GM23338 (cell line): ENCODE results near the gene TREM1. TPM values are rescaled to one million over a fixed set of nuclear protein-coding genes. Genes with fewer than 3 reads are reported as not detected.

Source experiments
- ATAC-seq: fragments of 200-7000 bp; cut with Tn5 transposase; 3 replicates; pipeline ENCODE4 v1.9.1; 2020
- DNase-seq: peaks from one replicate; pipeline ENCODE4 v3.0.0-alpha.2; 2015; ENCODE audit warnings: low spot score
- H2AFZ ChIP-seq: fragments of 200-600 bp; sonication (generic); 2 replicates; pipeline ENCODE4 v1.8.0; 2016; ENCODE audit warnings: antibody characterized with exemption, mild to moderate bottlenecking, moderate library complexity
- H3F3A ChIP-seq: fragments of 200-600 bp; sonication (generic); replicated peaks from 2 replicates; pipeline ENCODE4 v1.8.0; 2017; ENCODE audit warnings: antibody characterized with exemption, mixed run types, low read depth
- H3K27ac ChIP-seq: fragments of 200-600 bp; sonication (generic); 2 replicates; pipeline ENCODE4 v1.6.1; 2016; ENCODE audit warnings: low read depth
- H3K27me3 ChIP-seq: fragments of 200-600 bp; sonication (generic); 2 replicates; pipeline ENCODE4 v1.8.0; 2016; ENCODE audit warnings: mild to moderate bottlenecking, mixed run types, moderate library complexity; ENCODE audit not compliant: insufficient read depth
- H3K36me3 ChIP-seq: fragments of 200-600 bp; sonication (generic); 2 replicates; pipeline ENCODE4 v1.8.0; 2016; ENCODE audit warnings: mild to moderate bottlenecking; ENCODE audit not compliant: insufficient read depth
- H3K4me1 ChIP-seq: fragments of 200-600 bp; sonication (generic); 2 replicates; pipeline ENCODE4 v1.8.0; 2016; ENCODE audit warnings: mild to moderate bottlenecking, moderate library complexity; ENCODE audit not compliant: insufficient read depth
- H3K4me2 ChIP-seq: fragments of 200-600 bp; sonication (generic); 2 replicates; pipeline ENCODE4 v1.7.1; 2017; ENCODE audit warnings: mixed run types
- H3K4me3 ChIP-seq: fragments of 200-600 bp; sonication (generic); 2 replicates; pipeline ENCODE4 v1.6.1; 2016; ENCODE audit warnings: mixed run types
- H3K79me2 ChIP-seq: fragments of 200-600 bp; sonication (generic); replicated peaks from 2 replicates; pipeline ENCODE4 v1.8.0; 2017; ENCODE audit warnings: mild to moderate bottlenecking; ENCODE audit not compliant: insufficient read depth
- H3K9me2 ChIP-seq: fragments of 200-600 bp; sonication (generic); 2 replicates; pipeline ENCODE4 v1.8.0; 2017; ENCODE audit not compliant: insufficient read depth
- H4K20me1 ChIP-seq: fragments of 200-600 bp; sonication (generic); replicated peaks from 2 replicates; pipeline ENCODE4 v1.8.0; 2017; ENCODE audit warnings: mild to moderate bottlenecking; ENCODE audit not compliant: insufficient read depth
- H3K27ac Mint-ChIP-seq: 2 replicates; pipeline ENCODE4 v1.8.0; 2020; ENCODE audit warnings: inconsistent platforms, mild to moderate bottlenecking, moderate library complexity, mixed read lengths
- H3K27me3 Mint-ChIP-seq: 3 replicates; pipeline ENCODE4 v1.8.0; 2022; ENCODE audit warnings: low read depth, mild to moderate bottlenecking, moderate library complexity, mixed read lengths, inconsistent platforms; ENCODE audit not compliant: insufficient read depth, poor library complexity
- H3K36me3 Mint-ChIP-seq: 3 replicates; pipeline ENCODE4 v1.8.0; 2021; ENCODE audit warnings: low read depth, mild to moderate bottlenecking, inconsistent platforms, moderate library complexity, mixed read lengths
- H3K4me1 Mint-ChIP-seq: 3 replicates; pipeline ENCODE4 v1.8.0; 2020; ENCODE audit warnings: mild to moderate bottlenecking, inconsistent platforms, mixed read lengths
- H3K4me3 Mint-ChIP-seq: 3 replicates; pipeline ENCODE4 v1.8.0; 2021; ENCODE audit warnings: moderate library complexity, mild to moderate bottlenecking, inconsistent platforms, mixed read lengths
- H3K9me3 Mint-ChIP-seq: 3 replicates; pipeline ENCODE4 v1.8.0; 2020; ENCODE audit warnings: moderate library complexity, mild to moderate bottlenecking, inconsistent platforms, mixed read lengths
- CREB1 ChIP-seq: fragments of 250-450 bp; sonication (Bioruptor Pico); IDR thresholded peaks from 2 replicates; pipeline ENCODE4 v1.5.0; 2020; ENCODE audit warnings: low read depth, mild to moderate bottlenecking, moderate library complexity
- EZH2 ChIP-seq: fragments of 200-600 bp; sonication (generic); IDR thresholded peaks from one replicate; pipeline ENCODE4 v1.8.0; 2017; ENCODE audit warnings: antibody characterized with exemption, mild to moderate bottlenecking, low read depth; ENCODE audit not compliant: unreplicated experiment
- EZH2phosphoT487 ChIP-seq: fragments of 200-600 bp; sonication (generic); IDR thresholded peaks from one replicate; pipeline ENCODE4 v1.8.1; 2018; ENCODE audit warnings: antibody characterized with exemption; ENCODE audit not compliant: unreplicated experiment
- JUNB ChIP-seq: IDR thresholded peaks from one replicate; pipeline ENCODE4 v1.6.1; 2016; ENCODE audit warnings: antibody characterized with exemption; ENCODE audit not compliant: unreplicated experiment
- NANOG ChIP-seq: IDR thresholded peaks from 2 replicates; pipeline ENCODE4 v1.6.1; 2016; ENCODE audit warnings: antibody characterized with exemption, borderline replicate concordance
- POLR2AphosphoS5 ChIP-seq: IDR thresholded peaks from 2 replicates; pipeline ENCODE4 v1.6.1; 2016; ENCODE audit warnings: antibody characterized with exemption, low read depth
- STAT1 ChIP-seq: IDR thresholded peaks from one replicate; pipeline ENCODE4 v1.6.1; 2016; ENCODE audit warnings: antibody characterized with exemption; ENCODE audit not compliant: unreplicated experiment
- ZNF114 ChIP-seq: fragments of 250-450 bp; sonication (Bioruptor Pico); IDR thresholded peaks from 2 replicates; pipeline ENCODE4 v1.5.0; 2020; ENCODE audit warnings: mild to moderate bottlenecking, moderate library complexity
- ZNF331 ChIP-seq: fragments of 250-450 bp; sonication (Bioruptor Pico); IDR thresholded peaks from 2 replicates; pipeline ENCODE4 v1.5.0; 2020; ENCODE audit warnings: low read depth, mild to moderate bottlenecking, moderate library complexity
- polyA plus RNA-seq: library from polyadenylated mRNA; unstranded; fragments of >200 nt; fragmentation: Nextera tagmentation; extraction: Ambion mirVana; gene quantifications from 2 replicates; pipeline ENCODE4 v1.2.1, GENCODE V29; 2016
- total RNA-seq: library from RNA; depleted of rRNA; stranded (reverse); fragments of >200 nt; shearing (Covaris generic); gene quantifications from 2 replicates; pipeline ENCODE4 v1.2.3, GENCODE V29; 2014
- TF ChIP-seq, protein P1 (sequence below), 2 experiments: fragments of 200-600 bp in 1 of 2; sonication (generic) in 1 of 2; conservative IDR thresholded peaks; 2 replicates each; pipeline versions ENCODE4 v1.5.1 to v1.6.1; 2016 to 2017; ENCODE audit warnings: antibody characterized with exemption in 2 of 2, low read depth in 2 of 2, mild to moderate bottlenecking in 2 of 2, moderate library complexity in 1 of 2
- TF ChIP-seq, protein P2 (sequence below): fragments of 250-450 bp; sonication (Bioruptor Pico); IDR thresholded peaks from 2 replicates; pipeline ENCODE4 v1.5.0; 2020; ENCODE audit warnings: mild to moderate bottlenecking, moderate library complexity
- TF ChIP-seq, protein P3 (sequence below): IDR thresholded peaks from one replicate; pipeline ENCODE4 v1.6.1; 2018; ENCODE audit warnings: antibody characterized with exemption; ENCODE audit not compliant: unreplicated experiment
- TF ChIP-seq, protein P4 (sequence below): IDR thresholded peaks from 2 replicates; pipeline ENCODE4 v1.6.1; 2016; ENCODE audit warnings: antibody characterized with exemption

TREM1 gene
- total and polyA plus RNA-seq, 2 experiments from 2014 or later, result not detected

DNA sequence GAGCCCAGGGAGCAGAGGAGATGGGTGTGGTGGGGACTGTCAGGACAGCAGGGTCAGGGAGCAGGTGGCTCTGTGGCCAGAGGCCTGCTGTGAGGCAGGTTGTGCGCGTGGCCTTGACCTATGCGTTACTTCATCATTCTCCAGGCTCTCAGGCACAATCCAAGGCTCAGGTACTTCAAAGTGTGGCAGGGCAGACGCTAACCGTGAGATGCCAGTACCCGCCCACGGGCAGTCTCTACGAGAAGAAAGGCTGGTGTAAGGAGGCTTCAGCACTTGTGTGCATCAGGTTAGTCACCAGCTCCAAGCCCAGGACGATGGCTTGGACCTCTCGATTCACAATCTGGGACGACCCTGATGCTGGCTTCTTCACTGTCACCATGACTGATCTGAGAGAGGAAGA, 49.5 kb upstream of the TREM1 start:
- Histone ChIP-seq H3K36me3 (no peaks in the 10 kb centered on the region), H3K27me3 (no peaks in the 10 kb centered on the region), H2AFZ (no peak overlapping the region), H3K4me3 (no peak overlapping the region), H3K27ac (no peak overlapping the region), H4K20me1 (no peaks in the 10 kb centered on the region), H3K9me2 (no peaks in the 10 kb centered on the region), H3K4me1 (no peaks in the 10 kb centered on the region), H3F3A (no peaks in the 10 kb centered on the region), H3K79me2 (no peaks in the 10 kb centered on the region), H3K4me2 (no peak overlapping the region)
- no peak overlapping the region for H3K27ac Mint-ChIP-seq
- no peak for ATAC-seq
- H3K4me3 Mint-ChIP-seq, result no peak overlapping the region
- no peaks in the 10 kb centered on the region for H3K36me3 Mint-ChIP-seq
- no peak for DNase-seq
- H3K4me1 Mint-ChIP-seq, result peaks cover 8% of the 10 kb centered on the region
- TF ChIP-seq EZH2phosphoT487 (no peak), ZNF331 (CRISPR knock-in tag) (no peak), CREB1 (CRISPR knock-in tag) (no peak), JUNB (no peak), ZNF114 (CRISPR knock-in tag) (no peak), EZH2 (no peak), NANOG (no peak), STAT1 (no peak), POLR2AphosphoS5 (no peak)
- TF ChIP-seq, protein P1, sequence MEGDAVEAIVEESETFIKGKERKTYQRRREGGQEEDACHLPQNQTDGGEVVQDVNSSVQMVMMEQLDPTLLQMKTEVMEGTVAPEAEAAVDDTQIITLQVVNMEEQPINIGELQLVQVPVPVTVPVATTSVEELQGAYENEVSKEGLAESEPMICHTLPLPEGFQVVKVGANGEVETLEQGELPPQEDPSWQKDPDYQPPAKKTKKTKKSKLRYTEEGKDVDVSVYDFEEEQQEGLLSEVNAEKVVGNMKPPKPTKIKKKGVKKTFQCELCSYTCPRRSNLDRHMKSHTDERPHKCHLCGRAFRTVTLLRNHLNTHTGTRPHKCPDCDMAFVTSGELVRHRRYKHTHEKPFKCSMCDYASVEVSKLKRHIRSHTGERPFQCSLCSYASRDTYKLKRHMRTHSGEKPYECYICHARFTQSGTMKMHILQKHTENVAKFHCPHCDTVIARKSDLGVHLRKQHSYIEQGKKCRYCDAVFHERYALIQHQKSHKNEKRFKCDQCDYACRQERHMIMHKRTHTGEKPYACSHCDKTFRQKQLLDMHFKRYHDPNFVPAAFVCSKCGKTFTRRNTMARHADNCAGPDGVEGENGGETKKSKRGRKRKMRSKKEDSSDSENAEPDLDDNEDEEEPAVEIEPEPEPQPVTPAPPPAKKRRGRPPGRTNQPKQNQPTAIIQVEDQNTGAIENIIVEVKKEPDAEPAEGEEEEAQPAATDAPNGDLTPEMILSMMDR (conservative IDR thresholded peaks at IDR 0.05; ENCODE audit: low read depth in 2 of 2), result no peak
- TF ChIP-seq, protein P2, sequence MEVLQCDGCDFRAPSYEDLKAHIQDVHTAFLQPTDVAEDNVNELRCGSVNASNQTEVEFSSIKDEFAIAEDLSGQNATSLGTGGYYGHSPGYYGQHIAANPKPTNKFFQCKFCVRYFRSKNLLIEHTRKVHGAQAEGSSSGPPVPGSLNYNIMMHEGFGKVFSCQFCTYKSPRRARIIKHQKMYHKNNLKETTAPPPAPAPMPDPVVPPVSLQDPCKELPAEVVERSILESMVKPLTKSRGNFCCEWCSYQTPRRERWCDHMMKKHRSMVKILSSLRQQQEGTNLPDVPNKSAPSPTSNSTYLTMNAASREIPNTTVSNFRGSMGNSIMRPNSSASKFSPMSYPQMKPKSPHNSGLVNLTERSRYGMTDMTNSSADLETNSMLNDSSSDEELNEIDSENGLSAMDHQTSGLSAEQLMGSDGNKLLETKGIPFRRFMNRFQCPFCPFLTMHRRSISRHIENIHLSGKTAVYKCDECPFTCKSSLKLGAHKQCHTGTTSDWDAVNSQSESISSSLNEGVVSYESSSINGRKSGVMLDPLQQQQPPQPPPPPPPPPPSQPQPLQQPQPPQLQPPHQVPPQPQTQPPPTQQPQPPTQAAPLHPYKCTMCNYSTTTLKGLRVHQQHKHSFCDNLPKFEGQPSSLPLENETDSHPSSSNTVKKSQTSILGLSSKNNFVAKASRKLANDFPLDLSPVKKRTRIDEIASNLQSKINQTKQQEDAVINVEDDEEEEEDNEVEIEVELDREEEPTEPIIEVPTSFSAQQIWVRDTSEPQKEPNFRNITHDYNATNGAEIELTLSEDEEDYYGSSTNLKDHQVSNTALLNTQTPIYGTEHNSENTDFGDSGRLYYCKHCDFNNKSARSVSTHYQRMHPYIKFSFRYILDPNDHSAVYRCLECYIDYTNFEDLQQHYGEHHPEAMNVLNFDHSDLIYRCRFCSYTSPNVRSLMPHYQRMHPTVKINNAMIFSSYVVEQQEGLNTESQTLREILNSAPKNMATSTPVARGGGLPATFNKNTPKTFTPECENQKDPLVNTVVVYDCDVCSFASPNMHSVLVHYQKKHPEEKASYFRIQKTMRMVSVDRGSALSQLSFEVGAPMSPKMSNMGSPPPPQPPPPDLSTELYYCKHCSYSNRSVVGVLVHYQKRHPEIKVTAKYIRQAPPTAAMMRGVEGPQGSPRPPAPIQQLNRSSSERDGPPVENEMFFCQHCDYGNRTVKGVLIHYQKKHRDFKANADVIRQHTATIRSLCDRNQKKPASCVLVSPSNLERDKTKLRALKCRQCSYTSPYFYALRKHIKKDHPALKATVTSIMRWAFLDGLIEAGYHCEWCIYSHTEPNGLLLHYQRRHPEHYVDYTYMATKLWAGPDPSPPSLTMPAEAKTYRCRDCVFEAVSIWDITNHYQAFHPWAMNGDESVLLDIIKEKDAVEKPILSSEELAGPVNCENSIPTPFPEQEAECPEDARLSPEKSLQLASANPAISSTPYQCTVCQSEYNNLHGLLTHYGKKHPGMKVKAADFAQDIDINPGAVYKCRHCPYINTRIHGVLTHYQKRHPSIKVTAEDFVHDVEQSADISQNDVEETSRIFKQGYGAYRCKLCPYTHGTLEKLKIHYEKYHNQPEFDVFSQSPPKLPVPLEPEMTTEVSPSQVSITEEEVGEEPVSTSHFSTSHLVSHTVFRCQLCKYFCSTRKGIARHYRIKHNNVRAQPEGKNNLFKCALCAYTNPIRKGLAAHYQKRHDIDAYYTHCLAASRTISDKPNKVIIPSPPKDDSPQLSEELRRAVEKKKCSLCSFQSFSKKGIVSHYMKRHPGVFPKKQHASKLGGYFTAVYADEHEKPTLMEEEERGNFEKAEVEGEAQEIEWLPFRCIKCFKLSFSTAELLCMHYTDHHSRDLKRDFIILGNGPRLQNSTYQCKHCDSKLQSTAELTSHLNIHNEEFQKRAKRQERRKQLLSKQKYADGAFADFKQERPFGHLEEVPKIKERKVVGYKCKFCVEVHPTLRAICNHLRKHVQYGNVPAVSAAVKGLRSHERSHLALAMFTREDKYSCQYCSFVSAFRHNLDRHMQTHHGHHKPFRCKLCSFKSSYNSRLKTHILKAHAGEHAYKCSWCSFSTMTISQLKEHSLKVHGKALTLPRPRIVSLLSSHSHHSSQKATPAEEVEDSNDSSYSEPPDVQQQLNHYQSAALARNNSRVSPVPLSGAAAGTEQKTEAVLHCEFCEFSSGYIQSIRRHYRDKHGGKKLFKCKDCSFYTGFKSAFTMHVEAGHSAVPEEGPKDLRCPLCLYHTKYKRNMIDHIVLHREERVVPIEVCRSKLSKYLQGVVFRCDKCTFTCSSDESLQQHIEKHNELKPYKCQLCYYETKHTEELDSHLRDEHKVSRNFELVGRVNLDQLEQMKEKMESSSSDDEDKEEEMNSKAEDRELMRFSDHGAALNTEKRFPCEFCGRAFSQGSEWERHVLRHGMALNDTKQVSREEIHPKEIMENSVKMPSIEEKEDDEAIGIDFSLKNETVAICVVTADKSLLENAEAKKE (CRISPR knock-in tag), result no peak
- TF ChIP-seq, protein P3, sequence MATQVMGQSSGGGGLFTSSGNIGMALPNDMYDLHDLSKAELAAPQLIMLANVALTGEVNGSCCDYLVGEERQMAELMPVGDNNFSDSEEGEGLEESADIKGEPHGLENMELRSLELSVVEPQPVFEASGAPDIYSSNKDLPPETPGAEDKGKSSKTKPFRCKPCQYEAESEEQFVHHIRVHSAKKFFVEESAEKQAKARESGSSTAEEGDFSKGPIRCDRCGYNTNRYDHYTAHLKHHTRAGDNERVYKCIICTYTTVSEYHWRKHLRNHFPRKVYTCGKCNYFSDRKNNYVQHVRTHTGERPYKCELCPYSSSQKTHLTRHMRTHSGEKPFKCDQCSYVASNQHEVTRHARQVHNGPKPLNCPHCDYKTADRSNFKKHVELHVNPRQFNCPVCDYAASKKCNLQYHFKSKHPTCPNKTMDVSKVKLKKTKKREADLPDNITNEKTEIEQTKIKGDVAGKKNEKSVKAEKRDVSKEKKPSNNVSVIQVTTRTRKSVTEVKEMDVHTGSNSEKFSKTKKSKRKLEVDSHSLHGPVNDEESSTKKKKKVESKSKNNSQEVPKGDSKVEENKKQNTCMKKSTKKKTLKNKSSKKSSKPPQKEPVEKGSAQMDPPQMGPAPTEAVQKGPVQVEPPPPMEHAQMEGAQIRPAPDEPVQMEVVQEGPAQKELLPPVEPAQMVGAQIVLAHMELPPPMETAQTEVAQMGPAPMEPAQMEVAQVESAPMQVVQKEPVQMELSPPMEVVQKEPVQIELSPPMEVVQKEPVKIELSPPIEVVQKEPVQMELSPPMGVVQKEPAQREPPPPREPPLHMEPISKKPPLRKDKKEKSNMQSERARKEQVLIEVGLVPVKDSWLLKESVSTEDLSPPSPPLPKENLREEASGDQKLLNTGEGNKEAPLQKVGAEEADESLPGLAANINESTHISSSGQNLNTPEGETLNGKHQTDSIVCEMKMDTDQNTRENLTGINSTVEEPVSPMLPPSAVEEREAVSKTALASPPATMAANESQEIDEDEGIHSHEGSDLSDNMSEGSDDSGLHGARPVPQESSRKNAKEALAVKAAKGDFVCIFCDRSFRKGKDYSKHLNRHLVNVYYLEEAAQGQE, result no peak
- TF ChIP-seq, protein P4, sequence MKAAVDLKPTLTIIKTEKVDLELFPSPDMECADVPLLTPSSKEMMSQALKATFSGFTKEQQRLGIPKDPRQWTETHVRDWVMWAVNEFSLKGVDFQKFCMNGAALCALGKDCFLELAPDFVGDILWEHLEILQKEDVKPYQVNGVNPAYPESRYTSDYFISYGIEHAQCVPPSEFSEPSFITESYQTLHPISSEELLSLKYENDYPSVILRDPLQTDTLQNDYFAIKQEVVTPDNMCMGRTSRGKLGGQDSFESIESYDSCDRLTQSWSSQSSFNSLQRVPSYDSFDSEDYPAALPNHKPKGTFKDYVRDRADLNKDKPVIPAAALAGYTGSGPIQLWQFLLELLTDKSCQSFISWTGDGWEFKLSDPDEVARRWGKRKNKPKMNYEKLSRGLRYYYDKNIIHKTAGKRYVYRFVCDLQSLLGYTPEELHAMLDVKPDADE, result no peak
- no peaks in the 10 kb centered on the region; the same call in 2 of the 3 replicates for H3K9me3 Mint-ChIP-seq
- H3K27me3 Mint-ChIP-seq, result peaks cover 26% of the 10 kb centered on the region
